RWPE1 (cell line): Measurements from ENCODE around the gene DPP9.

Experiments used
- CTCF ChIA-PET: fragments of 350-600 bp; sonication (Branson Sonifier 250); formaldehyde crosslinking; extraction: SDS; loops from one replicate; lab custom pipeline; 2021; lab: Yijun Ruan, JAX
- POLR2A ChIA-PET: fragments of 400-600 bp; formaldehyde crosslinking; extraction: SDS; loops from one replicate; lab custom pipeline; 2020; ENCODE audit warnings: antibody characterized with exemption; ENCODE audit not compliant: low non-redundant PET; lab: Yijun Ruan, JAX
- DNase-seq: peaks from one replicate; pipeline ENCODE4 v3.0.0; 2012; ENCODE audit warnings: low spot score
- H3K27ac ChIP-seq: fragments of 450-650 bp; 2 replicates; pipeline ENCODE4 v1.5.1; 2017
- CTCF ChIP-seq: fragments of 450-650 bp; conservative IDR thresholded peaks from 2 replicates; pipeline ENCODE4 v1.5.1; 2017; ENCODE audit warnings: low read depth, mild to moderate bottlenecking

DPP9 gene

GRCh38 chr19:4650159-4650558, 73.5 kb downstream of the DPP9 start:
- peak overlapping the region; percentile 23 for H3K27ac ChIP-seq
- no peak for TF ChIP-seq CTCF
- ChIA-PET CTCF (interaction anchor here (0.9 kb wide), 1 partner anchor 11 kb away, joined by 3 read pairs; no protein-coding TSS in a partner anchor), POLR2A (no interaction called here)
- no peak for DNase-seq

GRCh38 chr19:4649392-4650047, 74.1 kb downstream of the DPP9 start:
- CTCF ChIA-PET: interaction anchor here (0.9 kb wide), 1 partner anchor 12 kb away, joined by 3 read pairs; no protein-coding TSS in a partner anchor
- no peak for DNase-seq
- no peak for TF ChIP-seq CTCF
- peak overlapping the region; percentile 23 for H3K27ac ChIP-seq
- POLR2A ChIA-PET: no interaction called here

GRCh38 chr19:4647676-4648644, 75.7 kb downstream of the DPP9 start:
- peak overlapping the region; percentile 14 for H3K27ac ChIP-seq
- POLR2A ChIA-PET: no interaction called here
- CTCF ChIA-PET: interaction anchor here (0.5 to 1.4 kb wide), 2 partner anchors 15 to 877 kb away, joined by 3 to 5 read pairs; no protein-coding TSS in a partner anchor
- DNase-seq: no peak
- TF ChIP-seq CTCF: no peak

- ChIA-PET POLR2A (no interaction called here), CTCF (no interaction called here)
- DNase-seq: no peak
- no peak for TF ChIP-seq CTCF
- no peak overlapping the region for H3K27ac ChIP-seq
Observed at GRCh38 chr19:4645718-4646117, 77.9 kb downstream of the DPP9 start.

GRCh38 chr19:4642625-4643024, 81.0 kb downstream of the DPP9 start:
- peak overlapping the region; percentile 37 for H3K27ac ChIP-seq
- no peak for TF ChIP-seq CTCF
- POLR2A ChIA-PET: interaction anchor here (0.6 to 0.7 kb wide), 2 partner anchors 15 to 575 kb away, joined by 3 to 5 read pairs; no protein-coding TSS in a partner anchor
- no peak for DNase-seq
- CTCF ChIA-PET: interaction anchor here (0.6 kb wide), 1 partner anchor 63 kb away, joined by 3 read pairs; no protein-coding TSS in a partner anchor

GRCh38 chr19:4641132-4641531, 82.5 kb downstream of the DPP9 start:
- ChIA-PET POLR2A (no interaction called here), CTCF (interaction anchor here (0.6 kb wide), 1 partner anchor 798 kb away, joined by 4 read pairs; no protein-coding TSS in a partner anchor)
- H3K27ac ChIP-seq: peak overlapping the region; percentile 77
- TF ChIP-seq CTCF: no peak
- DNase-seq: peak; percentile 30
